Cardiac fibroblast (primary cell): ENCODE data around the gene CRYBB1.

Experiments used
- DNase-seq, 2 donors: peaks; one replicate each; pipeline versions ENCODE4 v3.0.0 to v3.0.0-alpha.2; 2010; ENCODE audit warnings: low read depth in 2 of 2
- H3K4me3 ChIP-seq, 2 donors: replicated peaks in 1 of 2; 1 replicate in 1 of 2; 2 replicates in 1 of 2; pipeline ENCODE4 v1.5.1; 2011; ENCODE audit warnings: low read depth in 2 of 2, low read length in 2 of 2, mild to moderate bottlenecking in 2 of 2, moderate library complexity in 1 of 2
- CTCF ChIP-seq: IDR thresholded peaks from one replicate; pipeline ENCODE4 v1.5.1; 2011; ENCODE audit warnings: low read depth, mild to moderate bottlenecking, low read length, inconsistent platforms

CRYBB1 gene

GRCh38 chr22:26660356-26660755 lies 42.5 kb upstream of the CRYBB1 start:
- H3K4me3 ChIP-seq, result no peak overlapping the region
- DNase-seq, result no peak
- TF ChIP-seq CTCF, result no peak

GRCh38 chr22:26658671-26659478 lies 41.0 kb upstream of the CRYBB1 start:
- no peak for TF ChIP-seq CTCF
- H3K4me3 ChIP-seq, result peak overlapping the region; percentile 27 to 35
- peak; percentile 79 to 93 for DNase-seq

- no peak for DNase-seq
- no peak for TF ChIP-seq CTCF
These were observed 40.3 kb upstream of the CRYBB1 start for GRCh38 chr22:26658161-26658560.

GRCh38 chr22:26656891-26657851 lies 39.3 kb upstream of the CRYBB1 start, which contains the start of gene MIAT:
Gene MIAT, plus strand, starts transcription at chr22:26657588.
- no peak for TF ChIP-seq CTCF
- peak within 1 kb of the TSS; percentile 27 to 35 for H3K4me3 ChIP-seq
- peak in 1 of 2 donors; percentile 23 for DNase-seq

More at GRCh38 chr22:26658161-26658560, 40.3 kb upstream of the CRYBB1 start:
- peak overlapping the region; percentile 27 to 35 for H3K4me3 ChIP-seq

- no peak for DNase-seq
- TF ChIP-seq CTCF, result no peak
- H3K4me3 ChIP-seq, result no peak overlapping the region
These were observed 34.0 kb upstream of the CRYBB1 start for GRCh38 chr22:26651815-26652214.

GRCh38 chr22:26650722-26651421 lies 33.0 kb upstream of the CRYBB1 start:
- no peak for DNase-seq
- H3K4me3 ChIP-seq, result no peak overlapping the region
- TF ChIP-seq CTCF, result no peak
